ENCODE data around the gene THOC6.
A peak's percentile ranks its signal among the peaks of the same experiment; 100 is the strongest.

THOC6 gene

GRCh38 chr16:3017794-3018506 lies 5.9 kb upstream of the THOC6 start, which contains the start of gene CLDN6:
Gene CLDN6 (minus strand): TSS chr16:3018183. CDS start chr16:3016021, 2,162 bp downstream.
- peak in 1 of 3 experiments; percentile 2 for DNase-seq

DNA sequence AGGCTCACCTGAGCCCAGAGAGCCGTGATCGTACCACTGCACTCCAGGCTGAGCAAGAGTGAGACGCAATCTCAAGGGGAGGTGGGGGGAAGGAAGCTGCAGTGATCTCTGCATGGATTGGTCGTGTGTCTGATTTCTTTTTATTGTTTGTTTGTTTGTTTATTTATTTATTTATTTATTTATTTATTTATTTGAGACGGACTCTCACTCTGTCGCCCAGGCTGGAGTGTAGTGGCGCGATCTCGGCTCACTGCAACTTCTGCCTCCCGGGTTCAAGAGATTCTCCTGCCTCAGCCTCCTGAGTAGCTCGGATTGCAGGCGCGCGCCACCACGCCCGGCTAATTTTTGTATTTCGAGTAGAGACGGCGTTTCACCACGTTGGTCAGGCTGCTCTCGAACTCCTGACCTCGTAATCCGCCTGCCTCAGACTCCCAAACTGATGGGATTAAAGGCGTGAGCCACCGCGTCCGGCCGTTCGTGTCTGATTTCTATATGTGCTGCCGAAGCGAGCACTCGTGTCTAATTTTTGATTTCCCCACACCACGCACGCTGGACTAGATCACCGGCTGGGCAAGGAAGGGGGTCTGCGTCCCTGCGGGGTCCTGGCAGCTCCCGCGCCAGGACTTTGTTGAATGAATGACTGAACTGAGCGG lies 4.1 kb upstream of the THOC6 start:
- no peak for DNase-seq

DNA sequence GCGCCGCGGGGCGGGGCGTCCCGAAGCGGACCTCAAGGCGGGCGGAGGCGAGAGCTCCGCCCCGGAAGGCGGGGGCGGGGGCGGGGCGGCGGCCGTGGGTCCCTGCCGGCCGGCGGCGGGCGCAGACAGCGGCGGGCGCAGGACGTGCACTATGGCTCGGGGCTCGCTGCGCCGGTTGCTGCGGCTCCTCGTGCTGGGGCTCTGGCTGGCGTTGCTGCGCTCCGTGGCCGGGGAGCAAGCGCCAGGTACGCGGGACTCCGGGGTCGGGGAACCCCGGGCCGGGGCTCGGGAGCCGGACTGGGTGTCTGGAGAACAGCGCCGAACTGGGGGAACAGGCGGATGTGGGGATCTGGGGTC lies 3.6 kb upstream of the THOC6 start, which contains the start of gene TNFRSF12A:
Gene TNFRSF12A, plus strand, starts transcription at position 122 of the 357 bp plus-strand sequence. Its CDS starts 30 bp downstream, at position 152.
- DNase-seq, result peak; percentile 65 to 93 (median 66)

- peak; percentile 42 to 68 (median 57) for DNase-seq
Observed at GRCh38 chr16:3020604-3021448, 3.0 kb upstream of the THOC6 start.

GRCh38 chr16:3021449-3022207 lies 2.2 kb upstream of the THOC6 start:
- peak; percentile 41 to 76 (median 57) for DNase-seq

GRCh38 chr16:3022208-3022683 lies 1.6 kb upstream of the THOC6 start:
- DNase-seq, result no peak

DNA sequence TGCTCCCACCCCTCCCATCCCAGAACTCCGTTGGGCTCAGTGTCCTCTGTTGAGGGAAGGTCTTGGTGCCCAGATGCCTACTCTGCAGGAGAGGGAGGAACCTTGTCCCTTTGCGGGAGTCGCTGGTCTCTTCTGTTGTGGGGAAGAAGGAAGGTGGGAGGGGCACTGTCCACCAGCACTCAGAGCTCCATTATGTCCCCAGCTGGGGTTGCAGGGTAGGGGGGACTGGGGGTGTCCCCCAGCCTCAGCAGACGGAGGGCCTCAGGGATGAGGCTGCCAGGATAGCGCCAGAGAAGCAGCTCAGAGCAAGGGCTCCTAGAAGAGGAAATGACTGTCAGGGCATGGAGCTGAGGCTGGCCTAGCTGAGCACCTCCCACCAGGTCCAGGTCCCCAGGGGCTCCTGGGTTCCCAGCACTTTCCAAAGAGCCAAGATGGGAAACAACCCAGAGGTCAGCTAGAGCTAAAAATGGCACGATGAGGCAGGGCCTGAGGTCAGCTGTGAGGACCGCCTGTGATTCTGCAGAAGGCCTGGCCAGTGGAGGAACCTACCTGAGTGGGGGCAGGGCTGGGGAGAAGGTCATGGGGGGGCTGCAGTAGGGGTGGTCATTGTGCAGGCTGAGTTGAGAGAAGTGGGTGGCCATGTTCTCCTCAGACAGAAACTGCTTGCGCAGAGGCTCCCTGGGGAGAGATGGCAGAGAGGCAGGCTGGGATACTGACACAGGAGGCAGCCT lies 986 bp upstream of the THOC6 start:
- peak in 1 of 3 experiments; percentile 38 for DNase-seq

GRCh38 chr16:3023415-3023668 lies 493 bp upstream of the THOC6 start:
- DNase-seq, result no peak

DNA sequence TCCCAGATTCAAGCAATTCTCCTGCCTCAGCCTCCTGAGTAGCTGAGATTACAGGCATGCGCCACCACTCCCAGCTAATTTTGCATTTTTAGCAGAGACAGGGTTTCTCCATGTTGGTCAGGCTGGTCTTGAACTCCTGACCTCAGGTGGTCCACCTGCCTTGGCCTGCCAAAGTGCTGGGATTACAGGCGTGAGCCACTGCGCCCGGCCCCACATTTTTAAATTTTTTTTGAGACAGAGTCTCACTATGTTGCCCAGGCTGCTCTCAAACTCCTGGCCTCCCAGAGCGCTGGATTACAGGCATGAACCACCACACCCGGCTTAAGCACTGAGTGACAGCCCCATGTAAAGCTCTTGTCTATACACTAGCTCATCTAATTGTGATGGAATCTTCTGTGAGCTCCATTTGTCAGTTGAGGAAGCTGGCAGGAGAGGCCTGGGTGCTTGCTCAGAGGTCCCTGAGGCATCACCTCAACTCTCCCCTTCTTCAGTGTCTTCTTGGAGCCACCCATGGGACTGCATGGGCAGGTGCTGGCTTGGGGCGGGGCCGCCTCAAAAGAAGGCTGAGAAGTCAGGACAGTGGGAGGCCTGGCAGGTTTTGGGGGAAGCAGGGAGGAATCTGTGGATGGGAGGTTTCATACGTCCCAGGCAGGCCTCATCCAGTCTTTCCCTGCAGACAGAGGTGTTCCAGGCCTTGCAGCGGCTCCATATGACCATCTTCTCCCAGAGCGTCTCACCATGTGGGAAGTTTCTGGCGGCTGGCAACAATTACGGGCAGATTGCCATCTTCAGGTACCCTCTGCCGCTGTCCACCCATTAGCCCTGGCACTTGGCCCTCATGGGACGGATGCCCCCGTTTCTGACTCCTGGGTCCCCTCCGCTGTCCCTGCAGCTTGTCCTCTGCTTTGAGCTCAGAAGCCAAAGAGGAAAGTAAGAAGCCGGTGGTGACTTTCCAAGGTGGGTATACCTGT lies 1.5 kb downstream of the THOC6 start:
- DNase-seq, result no peak

- no peak for DNase-seq
Observed at GRCh38 chr16:3026003-3026378, 2.2 kb downstream of the THOC6 start.

DNA sequence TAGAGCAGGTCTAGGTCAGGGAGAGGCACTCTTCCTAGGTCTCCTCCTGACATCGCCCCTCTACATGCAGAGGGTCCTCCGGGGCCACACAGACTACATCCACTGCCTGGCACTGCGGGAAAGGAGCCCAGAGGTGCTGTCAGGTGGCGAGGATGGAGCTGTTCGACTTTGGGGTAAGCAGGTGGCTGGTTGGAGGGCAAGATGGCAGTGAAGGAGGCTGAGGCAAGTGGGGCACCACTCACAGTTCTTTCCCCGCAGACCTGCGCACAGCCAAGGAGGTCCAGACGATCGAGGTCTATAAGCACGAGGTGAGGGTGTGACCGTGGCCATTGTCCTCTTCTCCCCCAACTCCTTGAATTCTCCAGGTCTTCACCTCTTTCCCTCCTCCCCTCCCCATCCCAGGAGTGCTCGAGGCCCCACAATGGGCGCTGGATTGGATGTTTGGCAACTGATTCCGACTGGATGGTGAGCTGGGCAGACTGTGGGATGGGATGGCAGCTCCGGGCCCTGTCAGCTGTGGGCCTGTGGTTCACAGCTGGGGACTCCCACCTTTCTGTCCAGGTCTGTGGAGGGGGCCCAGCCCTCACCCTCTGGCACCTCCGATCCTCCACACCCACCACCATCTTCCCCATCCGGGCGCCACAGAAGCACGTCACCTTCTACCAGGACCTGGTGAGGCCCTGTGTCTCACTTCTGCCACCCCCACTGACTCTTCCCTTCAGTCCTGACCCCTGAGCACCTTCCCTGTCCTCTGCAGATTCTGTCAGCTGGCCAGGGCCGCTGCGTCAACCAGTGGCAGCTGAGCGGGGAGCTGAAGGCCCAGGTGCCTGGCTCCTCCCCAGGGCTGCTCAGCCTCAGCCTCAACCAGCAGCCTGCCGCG lies 3.0 kb downstream of the THOC6 start:
- no peak for DNase-seq

- DNase-seq, result no peak
Observed at GRCh38 chr16:3027489-3027795, 3.6 kb downstream of the THOC6 start.

DNA sequence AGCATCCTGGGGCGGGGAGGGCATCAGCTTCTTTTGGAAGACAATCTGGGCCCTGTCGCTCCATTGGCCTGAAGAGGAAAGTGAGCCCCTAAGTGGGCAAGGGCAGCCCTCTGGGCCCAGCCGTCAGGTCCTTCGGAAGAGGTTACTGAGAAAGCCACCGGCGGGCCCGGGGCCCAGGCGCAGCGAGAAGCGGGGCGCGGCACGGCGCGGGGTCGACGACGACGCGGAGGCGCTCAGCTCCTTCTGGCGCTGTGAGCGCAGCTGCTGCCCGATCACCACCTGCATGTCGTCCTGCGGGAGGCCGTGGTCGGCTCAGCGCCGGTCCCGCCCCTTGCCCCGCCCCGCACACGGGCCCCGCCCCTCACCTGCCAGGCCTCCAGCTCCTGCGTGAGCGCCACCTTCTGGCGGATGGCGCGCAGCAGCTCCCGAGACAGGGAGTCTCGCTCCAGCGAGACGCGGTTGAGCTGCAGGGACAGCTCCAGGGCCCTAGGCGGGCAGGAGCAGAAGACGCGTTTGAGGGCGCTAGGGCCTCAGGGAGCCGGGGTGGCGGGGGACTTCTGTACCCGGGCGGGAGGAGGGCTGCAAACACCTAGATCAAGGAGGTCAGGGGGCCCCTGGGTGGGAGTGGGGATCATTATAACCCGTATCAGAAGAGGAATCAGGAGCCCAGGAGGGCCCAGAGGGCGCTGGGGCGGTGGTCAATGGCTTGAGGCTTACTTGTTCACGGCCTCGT lies 4.3 kb downstream of the THOC6 start:
- DNase-seq, result peak; percentile 84 to 97 (median 91)

GRCh38 chr16:3028716-3029319 lies 5.0 kb downstream of the THOC6 start:
- no peak for DNase-seq

GRCh38 chr16:3029491-3030221 lies 5.8 kb downstream of the THOC6 start:
- no peak for DNase-seq

- no peak for DNase-seq
Observed at GRCh38 chr16:3030222-3031212, 6.7 kb downstream of the THOC6 start.

- no peak for DNase-seq
Observed at GRCh38 chr16:3032624-3033023, 8.8 kb downstream of the THOC6 start.
